Activated CD8-positive, alpha-beta T cell treated with anti-CD3 and anti-CD28 coated beads, Interleukin-2, amount 10 ng/mL, durations not matched to agents 7 days and 5 days (primary cell): ENCODE data around the gene MRGPRE. TPM values are rescaled to one million over a fixed set of nuclear protein-coding genes. Genes with fewer than 3 reads are reported as not detected.

Experiments
- ATAC-seq: fragments of 150-1000 bp; cut with Tn5 transposase; one replicate; pipeline ENCODE4 v1.10.0; 2021; ENCODE audit warnings: moderate library complexity
- CTCF ChIA-PET: fragments of 350-600 bp; sonication (Branson Sonifier 250); formaldehyde crosslinking; loops from one replicate; lab custom pipeline; 2021; ENCODE audit warnings: antibody characterized with exemption; lab: Charles Lee
- POLR2A ChIA-PET: fragments of 350-600 bp; sonication (Branson Sonifier 250); formaldehyde crosslinking; loops from one replicate; lab custom pipeline; 2021; ENCODE audit warnings: antibody characterized with exemption; lab: Charles Lee
- DNase-seq: peaks from one replicate; pipeline ENCODE4 v3.0.0-alpha.2; 2020
- H3K27ac Mint-ChIP-seq: one replicate; pipeline ENCODE4 v1.8.0; 2021; ENCODE audit warnings: mild to moderate bottlenecking, mixed read lengths
- H3K27me3 Mint-ChIP-seq: one replicate; pipeline ENCODE4 v1.8.0; 2021; ENCODE audit warnings: low read depth, mixed read lengths
- H3K36me3 Mint-ChIP-seq: one replicate; pipeline ENCODE4 v1.8.0; 2021; ENCODE audit warnings: low read depth, mixed read lengths
- H3K4me1 Mint-ChIP-seq: one replicate; pipeline ENCODE4 v1.8.0; 2021; ENCODE audit warnings: low read depth, mixed read lengths
- H3K4me3 Mint-ChIP-seq: one replicate; pipeline ENCODE4 v1.8.0; 2021; ENCODE audit warnings: mild to moderate bottlenecking, mixed read lengths
- H3K9me3 Mint-ChIP-seq: one replicate; pipeline ENCODE4 v1.8.0; 2022; ENCODE audit warnings: mixed read lengths; ENCODE audit not compliant: insufficient read depth
- total RNA-seq, 2 experiments: library from RNA; stranded (reverse); gene quantifications; one replicate each; pipeline ENCODE4 v1.2.3, GENCODE V29; 2021

The MRGPRE gene
- total RNA-seq, 2 experiments from 2014 or later: not detected

- Mint-ChIP-seq H3K27me3 (peaks cover 9% of the 10 kb centered on the region), H3K36me3 (no peaks in the 10 kb centered on the region), H3K9me3 (no peaks in the 10 kb centered on the region), H3K4me3 (no peak overlapping the region), H3K4me1 (peaks cover 3% of the 10 kb centered on the region), H3K27ac (no peak overlapping the region)
- CTCF ChIA-PET: no interaction called here
- DNase-seq (no peak), ATAC-seq (no peak)
- POLR2A ChIA-PET: no interaction called here
Observed at GRCh38 chr11:3197878-3198528, 34.2 kb downstream of the MRGPRE start.

GRCh38 chr11:3197044-3197695, 35.0 kb downstream of the MRGPRE start:
- Mint-ChIP-seq H3K4me3 (no peak overlapping the region), H3K4me1 (no peaks in the 10 kb centered on the region), H3K27me3 (peaks cover 3% of the 10 kb centered on the region), H3K9me3 (no peaks in the 10 kb centered on the region), H3K36me3 (no peaks in the 10 kb centered on the region), H3K27ac (no peak overlapping the region)
- no peak for ATAC-seq
- CTCF ChIA-PET: no interaction called here
- POLR2A ChIA-PET: no interaction called here
- DNase-seq: no peak

- no peak overlapping the region for H3K27ac Mint-ChIP-seq
Observed at GRCh38 chr11:3196161-3197043, 35.8 kb downstream of the MRGPRE start.

GRCh38 chr11:3195251-3196160, 36.7 kb downstream of the MRGPRE start:
- no peaks in the 10 kb centered on the region for H3K4me1 Mint-ChIP-seq
- DNase-seq: no peak
- CTCF ChIA-PET: no interaction called here
- no peaks in the 10 kb centered on the region for H3K27me3 Mint-ChIP-seq
- POLR2A ChIA-PET: no interaction called here
- no peak overlapping the region for H3K27ac Mint-ChIP-seq
- no peak for ATAC-seq
- H3K9me3 Mint-ChIP-seq: no peaks in the 10 kb centered on the region
- H3K4me3 Mint-ChIP-seq: no peak overlapping the region
- no peaks in the 10 kb centered on the region for H3K36me3 Mint-ChIP-seq

More at GRCh38 chr11:3196161-3197043, 35.8 kb downstream of the MRGPRE start:
- CTCF ChIA-PET: no interaction called here
- H3K4me3 Mint-ChIP-seq: no peak overlapping the region
- H3K36me3 Mint-ChIP-seq: no peaks in the 10 kb centered on the region
- no peaks in the 10 kb centered on the region for H3K9me3 Mint-ChIP-seq
- H3K4me1 Mint-ChIP-seq: no peaks in the 10 kb centered on the region
- ATAC-seq: no peak
- H3K27me3 Mint-ChIP-seq: no peaks in the 10 kb centered on the region
- POLR2A ChIA-PET: no interaction called here
- no peak for DNase-seq

GRCh38 chr11:3194016-3194816, 38.0 kb downstream of the MRGPRE start:
- no peaks in the 10 kb centered on the region for H3K36me3 Mint-ChIP-seq
- DNase-seq (no peak), ATAC-seq (no peak)
- H3K4me3 Mint-ChIP-seq: no peak overlapping the region
- ChIA-PET CTCF (no interaction called here), POLR2A (no interaction called here)
- no peaks in the 10 kb centered on the region for H3K27me3 Mint-ChIP-seq
- no peaks in the 10 kb centered on the region for H3K4me1 Mint-ChIP-seq
- H3K9me3 Mint-ChIP-seq: no peaks in the 10 kb centered on the region
- no peak overlapping the region for H3K27ac Mint-ChIP-seq

- Mint-ChIP-seq H3K27me3 (no peaks in the 10 kb centered on the region), H3K9me3 (no peaks in the 10 kb centered on the region), H3K4me3 (no peak overlapping the region), H3K36me3 (no peaks in the 10 kb centered on the region), H3K27ac (no peak overlapping the region), H3K4me1 (no peaks in the 10 kb centered on the region)
- no peak for DNase-seq
- ATAC-seq: no peak
- CTCF ChIA-PET: no interaction called here
- POLR2A ChIA-PET: no interaction called here
Observed at GRCh38 chr11:3193373-3194015, 38.7 kb downstream of the MRGPRE start.

- ChIA-PET CTCF (no interaction called here), POLR2A (no interaction called here)
- ATAC-seq (no peak), DNase-seq (no peak)
- Mint-ChIP-seq H3K27me3 (no peaks in the 10 kb centered on the region), H3K36me3 (no peaks in the 10 kb centered on the region), H3K9me3 (no peaks in the 10 kb centered on the region), H3K4me1 (no peaks in the 10 kb centered on the region), H3K4me3 (no peak overlapping the region), H3K27ac (no peak overlapping the region)
Observed at GRCh38 chr11:3192511-3193372, 39.5 kb downstream of the MRGPRE start.

GRCh38 chr11:3191586-3192324, 40.5 kb downstream of the MRGPRE start:
- no peak for ATAC-seq
- H3K36me3 Mint-ChIP-seq: no peaks in the 10 kb centered on the region
- no peaks in the 10 kb centered on the region for H3K9me3 Mint-ChIP-seq
- no peak overlapping the region for H3K27ac Mint-ChIP-seq
- POLR2A ChIA-PET: no interaction called here
- H3K4me3 Mint-ChIP-seq: no peak overlapping the region
- no peaks in the 10 kb centered on the region for H3K4me1 Mint-ChIP-seq
- no peak for DNase-seq
- no peaks in the 10 kb centered on the region for H3K27me3 Mint-ChIP-seq
- CTCF ChIA-PET: no interaction called here

GRCh38 chr11:3190600-3190999, 41.6 kb downstream of the MRGPRE start:
- Mint-ChIP-seq H3K27me3 (no peaks in the 10 kb centered on the region), H3K4me3 (no peak overlapping the region), H3K27ac (no peak overlapping the region), H3K4me1 (no peaks in the 10 kb centered on the region), H3K9me3 (no peaks in the 10 kb centered on the region), H3K36me3 (no peaks in the 10 kb centered on the region)
- ATAC-seq: no peak
- ChIA-PET CTCF (no interaction called here), POLR2A (no interaction called here)
- no peak for DNase-seq
